Transverse colon (tissue), 4 donors: ENCODE data around the gene TMEM138. TPM values are rescaled to one million over a fixed set of nuclear protein-coding genes. Genes with fewer than 3 reads are reported as not detected.

Experiments used
- DNase-seq: peaks from one replicate; pipeline ENCODE4 v3.0.0-alpha.2; 2019
- H3K27ac ChIP-seq, 4 donors: fragments of 200-600 bp; sonication (generic); 2 replicates each; pipeline ENCODE4 v1.5.1; 2016 to 2018; ENCODE audit warnings: inconsistent platforms in 4 of 4
- H3K27me3 ChIP-seq: fragments of 200-600 bp; sonication (generic); 2 replicates; pipeline ENCODE4 v1.5.1; 2017; ENCODE audit warnings: inconsistent platforms
- H3K36me3 ChIP-seq, 4 donors: fragments of 200-600 bp; sonication (generic); 2 replicates each; pipeline ENCODE4 v1.5.1; 2017 to 2019; ENCODE audit warnings: inconsistent platforms in 4 of 4
- H3K4me1 ChIP-seq, 4 donors: fragments of 200-600 bp; sonication (generic); 2 replicates each; pipeline ENCODE4 v1.5.1; 2017 to 2020; ENCODE audit warnings: inconsistent platforms in 4 of 4
- H3K4me3 ChIP-seq, 4 donors: fragments of 200-600 bp; sonication (generic); 1 replicate in 1 of 4; 2 replicates in 3 of 4; pipeline versions ENCODE4 v1.5.1 to v1.6.1; 2017 to 2019; ENCODE audit warnings: inconsistent platforms in 4 of 4
- H3K9me3 ChIP-seq, 2 donors: fragments of 200-600 bp; sonication (generic); 2 replicates each; pipeline ENCODE4 v1.5.1; 2017 to 2019; ENCODE audit warnings: inconsistent platforms in 2 of 2
- EP300 ChIP-seq: sonication (generic); formaldehyde crosslinking; IDR thresholded peaks from one replicate; pipeline ENCODE4 v1.6.1; 2017; ENCODE audit warnings: antibody characterized with exemption, low read depth
- POLR2A ChIP-seq: fragments of 450-650 bp; IDR thresholded peaks from one replicate; pipeline ENCODE4 v1.6.1; 2016; ENCODE audit warnings: antibody characterized with exemption, mild to moderate bottlenecking, moderate library complexity
- POLR2AphosphoS5 ChIP-seq, 3 donors: sonication (generic); formaldehyde crosslinking; IDR thresholded peaks; one replicate each; pipeline ENCODE4 v1.6.1; 2016; ENCODE audit warnings: antibody characterized with exemption in 3 of 3
- WGBS, 2 donors: methylation state at CpG; one replicate each; pipeline ENCODE4 v1.1.5; 2018; ENCODE audit warnings: low coverage in 1 of 2; 5-methylcytosine and 5-hydroxymethylcytosine counted together
- in situ Hi-C, 4 donors: fragments of 200-750 bp; cut with MboI; loops; one replicate each; pipeline versions ENCODE4 v1.15.0 to v1.15.1; 2017; ENCODE audit warnings: low sequenced_read_pairs in 3 of 4, low pct_ligation_motif_present in 1 of 4, low pct_unique_long_range_greater_than_20kb in 1 of 4
- intact Hi-C: fragments of 100-400 bp; cut with DNase I; formaldehyde crosslinking; loops from one replicate; pipeline ENCODE4 v1.15.1; 2023; ENCODE audit warnings: low total_unique reads
- total RNA-seq, 4 donors: library from RNA; depleted of rRNA; stranded (reverse); fragments of >200 nt; gene quantifications; one replicate each; pipeline ENCODE4 v1.1.0, GENCODE V29; 2016
- TF ChIP-seq, protein P1 (sequence below), 5 experiments: fragments of 200-600 bp in 3 of 5; fragments of 450-650 bp in 2 of 5; sonication (generic) in 3 of 5; IDR thresholded peaks; 1 replicate in 2 of 5; 2 replicates in 3 of 5; pipeline ENCODE4 v1.5.1; 2016 to 2017; ENCODE audit warnings: antibody characterized with exemption in 5 of 5, inconsistent platforms in 3 of 5, mild to moderate bottlenecking in 2 of 5, moderate library complexity in 1 of 5

TMEM138 gene
- total RNA-seq, 4 donors from 2014 or later, result 27.9 to 51.6 (median 35.6) TPM

DNA sequence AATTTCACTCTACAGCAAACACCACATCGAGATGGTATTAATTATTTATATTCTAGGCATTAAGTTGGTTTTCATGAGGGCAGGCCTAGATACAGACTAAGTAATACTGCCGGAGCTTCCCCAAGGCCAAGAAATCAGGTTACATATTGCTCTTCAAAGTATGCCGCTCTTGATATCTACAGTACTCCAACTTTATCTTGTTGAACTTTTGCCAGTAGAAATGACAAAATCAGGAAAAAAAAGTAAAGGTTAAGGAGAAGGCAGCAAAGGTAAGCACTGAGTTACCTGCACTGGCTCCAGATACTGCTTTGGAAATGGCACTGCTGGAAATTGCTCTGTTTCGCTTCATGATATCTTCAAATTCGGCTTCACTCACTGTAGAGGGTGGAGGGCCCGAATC, 53.2 kb downstream of the TMEM138 start:
- H3K36me3 ChIP-seq, result peaks cover 0 to 94% (median 43%) of the 10 kb centered on the region in 4 donors
- no peaks in the 10 kb centered on the region for H3K27me3 ChIP-seq
- 98 to 100% methylated on average over 6 of the region's 6 CpGs for WGBS, 2 donors
- intact Hi-C loops, result no loop called here
- no peaks in the 10 kb centered on the region for H3K9me3 ChIP-seq
- H3K4me1 ChIP-seq, result peaks cover 0 to 2% (median 0%) of the 10 kb centered on the region in 4 donors
- no peak for DNase-seq
- no peak overlapping the region for H3K27ac ChIP-seq
- in situ Hi-C loops, result no loop called here
- H3K4me3 ChIP-seq, result no peak overlapping the region
- TF ChIP-seq POLR2AphosphoS5 (IDR thresholded peaks at IDR 0.05) (no peak), EP300 (no peak), POLR2A (no peak)
- TF ChIP-seq, protein P1, sequence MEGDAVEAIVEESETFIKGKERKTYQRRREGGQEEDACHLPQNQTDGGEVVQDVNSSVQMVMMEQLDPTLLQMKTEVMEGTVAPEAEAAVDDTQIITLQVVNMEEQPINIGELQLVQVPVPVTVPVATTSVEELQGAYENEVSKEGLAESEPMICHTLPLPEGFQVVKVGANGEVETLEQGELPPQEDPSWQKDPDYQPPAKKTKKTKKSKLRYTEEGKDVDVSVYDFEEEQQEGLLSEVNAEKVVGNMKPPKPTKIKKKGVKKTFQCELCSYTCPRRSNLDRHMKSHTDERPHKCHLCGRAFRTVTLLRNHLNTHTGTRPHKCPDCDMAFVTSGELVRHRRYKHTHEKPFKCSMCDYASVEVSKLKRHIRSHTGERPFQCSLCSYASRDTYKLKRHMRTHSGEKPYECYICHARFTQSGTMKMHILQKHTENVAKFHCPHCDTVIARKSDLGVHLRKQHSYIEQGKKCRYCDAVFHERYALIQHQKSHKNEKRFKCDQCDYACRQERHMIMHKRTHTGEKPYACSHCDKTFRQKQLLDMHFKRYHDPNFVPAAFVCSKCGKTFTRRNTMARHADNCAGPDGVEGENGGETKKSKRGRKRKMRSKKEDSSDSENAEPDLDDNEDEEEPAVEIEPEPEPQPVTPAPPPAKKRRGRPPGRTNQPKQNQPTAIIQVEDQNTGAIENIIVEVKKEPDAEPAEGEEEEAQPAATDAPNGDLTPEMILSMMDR (IDR thresholded peaks at IDR 0.05), result no peak

DNA sequence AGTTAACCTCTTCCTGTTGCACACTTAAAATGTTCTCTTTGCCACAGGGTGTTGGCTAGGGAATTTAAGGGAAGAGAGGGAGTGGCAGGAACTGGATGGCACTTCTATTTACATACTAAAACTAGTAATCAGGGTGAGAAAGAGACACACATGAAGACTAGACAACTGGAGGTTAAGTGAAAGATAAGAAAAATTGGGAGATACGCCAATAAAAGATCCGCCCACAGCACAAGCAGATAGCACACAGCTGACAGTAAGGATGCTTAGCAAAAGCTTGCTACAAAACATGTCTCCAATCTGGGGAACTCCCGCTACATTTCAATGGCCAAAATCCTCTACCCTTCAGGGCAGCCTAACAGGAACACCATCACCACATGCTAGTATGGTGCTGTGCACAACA, 54.8 kb downstream of the TMEM138 start:
- WGBS, 2 donors, result 80 to 83% methylated on average over 2 to 3 of the region's 3 CpGs
- no peaks in the 10 kb centered on the region for H3K27me3 ChIP-seq
- no peak overlapping the region for H3K27ac ChIP-seq
- H3K4me3 ChIP-seq, result no peak overlapping the region
- H3K36me3 ChIP-seq, result peaks cover 0 to 91% (median 43%) of the 10 kb centered on the region in 4 donors
- in situ Hi-C loops (no loop called here), intact Hi-C loops (no loop called here)
- H3K9me3 ChIP-seq, result no peaks in the 10 kb centered on the region
- no peak for DNase-seq
- H3K4me1 ChIP-seq, result peaks cover 0 to 2% (median 0%) of the 10 kb centered on the region in 4 donors
- TF ChIP-seq, protein P1 (IDR thresholded peaks at IDR 0.05), result no peak
- TF ChIP-seq POLR2AphosphoS5 (IDR thresholded peaks at IDR 0.05) (no peak), POLR2A (no peak), EP300 (no peak)

DNA sequence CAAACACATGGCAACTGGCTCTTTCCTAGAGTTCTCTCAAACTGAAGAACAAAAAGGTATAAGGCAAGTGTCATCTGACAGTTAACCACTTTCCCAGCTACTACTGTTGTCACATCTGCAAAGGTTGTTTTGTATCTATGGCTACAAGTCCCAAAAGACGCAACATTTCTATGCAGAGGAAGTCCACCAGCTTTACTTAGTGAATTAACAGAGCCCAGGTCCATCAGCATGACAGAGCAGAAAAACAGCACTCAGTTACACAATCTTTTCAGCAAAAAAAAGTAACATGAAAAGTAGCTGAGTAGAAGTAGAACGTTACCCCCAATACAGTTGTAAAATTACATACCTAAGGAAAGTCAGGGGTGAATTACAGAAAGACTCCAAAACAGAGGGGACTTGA, 55.5 kb downstream of the TMEM138 start:
- Histone ChIP-seq H3K4me3 (no peak overlapping the region), H3K27ac (no peak overlapping the region), H3K27me3 (no peaks in the 10 kb centered on the region), H3K4me1 (peaks cover 0 to 2% (median 0%) of the 10 kb centered on the region in 4 donors), H3K36me3 (peaks cover 0 to 85% (median 40%) of the 10 kb centered on the region in 4 donors), H3K9me3 (no peaks in the 10 kb centered on the region)
- intact Hi-C loops, result no loop called here
- TF ChIP-seq, protein P1 (IDR thresholded peaks at IDR 0.05), result no peak
- TF ChIP-seq POLR2A (no peak), EP300 (no peak), POLR2AphosphoS5 (IDR thresholded peaks at IDR 0.05) (no peak)
- DNase-seq, result no peak
- WGBS, 2 donors, result 59 to 68% methylated on average over 2 of the region's 2 CpGs
- in situ Hi-C loops, result no loop called here

DNA sequence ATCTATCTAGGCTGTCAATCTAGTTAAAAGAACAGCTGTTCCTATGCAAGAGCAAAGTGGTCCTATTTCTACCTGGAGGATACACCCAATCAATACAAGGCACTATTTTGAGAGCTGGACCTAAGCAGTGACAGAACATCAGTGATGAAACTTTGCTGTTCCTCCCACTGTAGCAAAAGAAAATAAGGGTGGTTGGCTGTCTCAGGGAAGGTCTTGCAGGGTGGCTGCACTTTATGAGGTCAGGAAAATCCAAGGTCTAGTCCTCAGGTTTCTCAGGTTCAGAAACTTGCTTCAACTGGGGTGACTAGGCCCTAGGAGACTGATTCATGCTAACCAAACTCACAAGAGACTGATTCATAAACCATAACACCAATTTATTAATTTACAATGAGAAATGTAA, 56.0 kb downstream of the TMEM138 start:
- Histone ChIP-seq H3K9me3 (no peaks in the 10 kb centered on the region), H3K27ac (no peak overlapping the region), H3K27me3 (no peaks in the 10 kb centered on the region), H3K36me3 (peaks cover 0 to 80% (median 38%) of the 10 kb centered on the region in 4 donors), H3K4me3 (no peak overlapping the region), H3K4me1 (peaks cover 0 to 2% (median 0%) of the 10 kb centered on the region in 4 donors)
- DNase-seq, result no peak
- TF ChIP-seq POLR2AphosphoS5 (IDR thresholded peaks at IDR 0.05) (no peak), POLR2A (no peak), EP300 (no peak)
- TF ChIP-seq, protein P1 (IDR thresholded peaks at IDR 0.05), result no peak
- intact Hi-C loops, result no loop called here
- in situ Hi-C loops, result no loop called here

Other genes starting within 250 kb of the TMEM138 start
- 10 to 100 TPM in 3 of 4 donors, 1 to 10 TPM in 1; 8.6 to 23.3 (median 20.5) TPM for gene VPS37C, start 200.9 kb upstream of the TMEM138 start, total RNA-seq
- 10 to 100 TPM in 1 of 4 donors, 1 to 10 TPM in 1, not detected in 2; 1.5 to 20.1 TPM for gene PGA3, start 158.9 kb upstream of the TMEM138 start, total RNA-seq
- 10 to 100 TPM in 1 of 4 donors, 1 to 10 TPM in 1, not detected in 2; 1.6 to 25.4 TPM for gene PGA4, start 140.0 kb upstream of the TMEM138 start, total RNA-seq
- 10 to 100 TPM in 1 of 4 donors, under 1 TPM in 1, not detected in 2; 0.55 to 15.0 TPM for gene PGA5, start 121.2 kb upstream of the TMEM138 start, total RNA-seq
- 1 to 10 TPM in 1 of 4 donors, under 1 TPM in 2, not detected in 1; 0.16 to 2.2 (median 0.41) TPM for gene VWCE, start 67.1 kb upstream of the TMEM138 start, total RNA-seq
- gene DDB1, start 29.3 kb upstream of the TMEM138 start, total RNA-seq, result 100 to 1,000 TPM; 105 to 127 (median 123) TPM
- 100 to 1,000 TPM in 1 of 4 donors, 10 to 100 TPM in 3; 32.9 to 103 (median 40.4) TPM for gene TKFC, start 29.1 kb upstream of the TMEM138 start, total RNA-seq
- 100 to 1,000 TPM in 2 of 4 donors, 10 to 100 TPM in 2; 68.1 to 157 (median 93.6) TPM for gene CYB561A3, start 492 bp upstream of the TMEM138 start, total RNA-seq
- 10 to 100 TPM in 3 of 4 donors, 1 to 10 TPM in 1; 1.9 to 32.8 (median 14.6) TPM for gene TMEM216, start 30.2 kb downstream of the TMEM138 start, total RNA-seq
- gene CPSF7, start 67.6 kb downstream of the TMEM138 start, total RNA-seq, result 10 to 100 TPM; 43.6 to 65.1 (median 53.7) TPM
- 100 to 1,000 TPM in 1 of 4 donors, 10 to 100 TPM in 3; 65.8 to 122 (median 81.4) TPM for gene SDHAF2, start 67.8 kb downstream of the TMEM138 start, total RNA-seq
- gene LRRC10B, start 146.4 kb downstream of the TMEM138 start, total RNA-seq, result 1 to 10 TPM in 1 of 4 donors, under 1 TPM in 2, not detected in 1; 0.32 to 1.1 (median 0.60) TPM
- gene SYT7, start 218.7 kb downstream of the TMEM138 start, total RNA-seq, result 10 to 100 TPM in 3 of 4 donors, 1 to 10 TPM in 1; 6.8 to 26.2 (median 12.8) TPM